C4-2B (cell line): ENCODE results near the gene BBX.
A peak's percentile ranks its signal among the peaks of the same experiment; 100 is the strongest.

ENCODE experiments used
- H3K27ac ChIP-seq: fragments of 450-650 bp; 2 replicates; pipeline ENCODE4 v1.5.1; 2017
- ZFX ChIP-seq: fragments of 450-650 bp; IDR thresholded peaks from 2 replicates; pipeline ENCODE4 v1.6.1; 2017
- TF ChIP-seq, protein P1 (sequence below): fragments of 450-650 bp; conservative IDR thresholded peaks from 2 replicates; pipeline ENCODE4 v1.5.1; 2017; ENCODE audit warnings: mild to moderate bottlenecking

BBX gene

DNA sequence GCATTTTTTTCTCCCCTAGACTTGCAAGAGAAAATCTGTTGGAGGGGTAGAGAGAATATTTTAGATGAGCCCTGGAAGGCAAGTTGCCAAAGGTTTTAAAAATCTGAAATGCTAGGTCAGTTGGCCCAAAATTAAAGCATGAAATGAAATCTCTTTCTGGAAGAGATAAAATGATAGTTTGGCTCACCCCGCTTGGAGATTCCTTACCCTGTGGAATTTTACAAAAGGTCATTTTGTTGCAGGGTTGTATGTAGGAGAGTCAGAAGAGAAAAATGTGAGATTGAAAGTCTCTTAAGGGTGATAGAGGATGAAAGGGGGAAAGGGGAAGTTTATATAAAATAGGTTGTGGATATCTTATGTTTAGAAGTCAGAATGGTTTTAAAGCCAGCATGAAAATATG lies 290.3 kb downstream of the BBX start:
- no peak for TF ChIP-seq ZFX
- TF ChIP-seq, protein P1, sequence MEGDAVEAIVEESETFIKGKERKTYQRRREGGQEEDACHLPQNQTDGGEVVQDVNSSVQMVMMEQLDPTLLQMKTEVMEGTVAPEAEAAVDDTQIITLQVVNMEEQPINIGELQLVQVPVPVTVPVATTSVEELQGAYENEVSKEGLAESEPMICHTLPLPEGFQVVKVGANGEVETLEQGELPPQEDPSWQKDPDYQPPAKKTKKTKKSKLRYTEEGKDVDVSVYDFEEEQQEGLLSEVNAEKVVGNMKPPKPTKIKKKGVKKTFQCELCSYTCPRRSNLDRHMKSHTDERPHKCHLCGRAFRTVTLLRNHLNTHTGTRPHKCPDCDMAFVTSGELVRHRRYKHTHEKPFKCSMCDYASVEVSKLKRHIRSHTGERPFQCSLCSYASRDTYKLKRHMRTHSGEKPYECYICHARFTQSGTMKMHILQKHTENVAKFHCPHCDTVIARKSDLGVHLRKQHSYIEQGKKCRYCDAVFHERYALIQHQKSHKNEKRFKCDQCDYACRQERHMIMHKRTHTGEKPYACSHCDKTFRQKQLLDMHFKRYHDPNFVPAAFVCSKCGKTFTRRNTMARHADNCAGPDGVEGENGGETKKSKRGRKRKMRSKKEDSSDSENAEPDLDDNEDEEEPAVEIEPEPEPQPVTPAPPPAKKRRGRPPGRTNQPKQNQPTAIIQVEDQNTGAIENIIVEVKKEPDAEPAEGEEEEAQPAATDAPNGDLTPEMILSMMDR, result no peak

DNA sequence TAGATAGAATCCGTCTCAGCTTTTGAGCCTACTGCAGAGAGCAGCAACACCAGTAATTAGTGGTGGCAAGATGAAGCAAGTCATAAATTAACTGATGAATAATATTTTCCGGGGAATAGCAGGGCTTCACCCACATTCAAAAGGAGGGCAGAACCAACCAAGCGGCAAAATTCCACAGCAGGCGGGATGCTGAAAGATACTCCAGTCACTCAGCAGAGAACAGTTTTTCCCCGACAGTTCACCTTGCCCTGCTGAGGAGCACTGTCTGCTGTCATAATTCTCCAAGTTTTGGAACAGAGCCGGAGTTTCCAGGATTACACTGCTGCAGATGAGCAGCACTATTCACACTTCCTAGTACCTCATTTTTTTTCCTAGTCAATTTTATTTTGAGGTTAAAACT lies 293.3 kb downstream of the BBX start:
- no peak overlapping the region for H3K27ac ChIP-seq
- TF ChIP-seq, protein P1, result no peak
- no peak for TF ChIP-seq ZFX

More for the DNA sequence above, 290.3 kb downstream of the BBX start:
- no peak overlapping the region for H3K27ac ChIP-seq

DNA sequence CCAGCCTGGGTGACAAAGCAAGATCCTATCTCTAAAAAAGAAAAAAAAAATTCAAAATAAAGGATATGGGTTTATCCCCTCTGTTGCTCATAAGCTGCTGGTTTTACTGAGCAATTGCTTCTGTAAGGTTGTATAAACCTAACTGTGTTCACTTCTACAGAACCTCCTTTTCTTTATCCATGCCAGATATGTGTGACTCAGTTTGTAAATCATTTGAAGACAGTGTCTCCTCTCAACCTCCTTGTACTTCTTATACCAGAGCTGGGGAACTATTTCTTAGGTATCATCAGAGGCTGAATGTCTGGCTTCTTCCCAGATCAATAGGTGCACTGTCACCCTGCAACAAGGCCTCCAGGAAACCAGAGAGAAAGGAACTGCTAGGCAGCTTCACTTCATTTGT lies 294.3 kb downstream of the BBX start:
- no peak overlapping the region for H3K27ac ChIP-seq

DNA sequence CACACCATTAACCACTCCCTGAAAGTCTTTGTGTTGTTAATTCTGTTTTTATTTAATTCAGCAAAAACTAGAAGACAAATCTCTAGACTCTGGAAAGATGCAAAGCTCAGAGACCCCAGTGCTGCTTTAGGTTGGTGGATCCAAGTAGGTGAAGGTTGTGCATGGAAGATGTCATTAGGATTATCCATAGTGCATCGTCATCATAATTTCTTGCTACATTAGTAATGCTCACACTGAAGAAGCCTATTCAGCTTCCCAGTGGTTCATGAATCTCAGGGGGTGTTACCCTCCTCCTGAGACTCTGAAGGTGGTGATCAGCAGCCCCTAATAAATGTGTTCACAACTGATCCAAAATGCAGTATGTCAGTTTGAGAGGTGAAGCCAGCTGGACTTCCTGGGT lies 295.3 kb downstream of the BBX start:
- no peak for TF ChIP-seq ZFX
- TF ChIP-seq, protein P1, result no peak

More for the DNA sequence above, 294.3 kb downstream of the BBX start:
- TF ChIP-seq, protein P1, result no peak
- no peak for TF ChIP-seq ZFX

DNA sequence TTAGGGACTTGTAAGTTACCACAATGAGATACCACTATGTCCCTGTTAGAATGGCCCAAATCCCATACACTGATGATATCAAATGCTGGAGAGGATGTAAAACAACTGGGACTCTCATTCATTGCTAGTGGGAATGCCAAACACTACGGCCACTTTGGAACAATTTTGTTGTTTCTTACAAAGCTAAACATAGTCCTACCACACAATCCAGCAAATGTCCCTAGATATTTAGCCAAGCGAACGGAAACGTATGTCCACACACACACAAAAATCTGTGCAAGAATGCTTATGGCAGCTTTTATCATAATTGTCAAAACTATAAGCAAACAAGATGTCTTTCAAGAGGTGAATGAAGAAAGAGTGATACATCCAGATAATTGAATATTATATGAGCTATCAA lies 296.9 kb downstream of the BBX start:
- TF ChIP-seq, protein P1, result no peak
- TF ChIP-seq ZFX, result no peak

More for the DNA sequence above, 295.3 kb downstream of the BBX start:
- no peak overlapping the region for H3K27ac ChIP-seq

DNA sequence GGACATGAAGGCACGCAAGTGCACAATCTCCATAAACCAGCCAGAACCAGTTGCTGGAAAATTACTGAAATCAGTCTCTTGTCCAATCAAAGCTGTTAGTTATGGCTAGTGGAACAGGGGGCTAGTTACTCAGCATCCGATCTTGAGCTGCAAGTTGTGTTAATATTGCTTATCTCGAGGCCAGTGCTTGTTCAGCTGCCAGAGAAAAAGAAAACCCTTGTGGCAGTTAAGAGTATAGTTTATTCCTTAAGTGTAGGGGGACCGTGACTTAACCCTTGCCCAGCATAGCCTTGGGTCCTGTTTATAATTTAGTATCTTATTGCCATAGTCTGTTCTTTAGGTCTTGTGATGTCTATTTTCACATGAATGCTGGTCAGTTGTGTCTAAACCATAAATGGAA lies 299.5 kb downstream of the BBX start:
- no peak for TF ChIP-seq ZFX
- TF ChIP-seq, protein P1, result no peak

More for the DNA sequence above, 296.9 kb downstream of the BBX start:
- no peak overlapping the region for H3K27ac ChIP-seq

DNA sequence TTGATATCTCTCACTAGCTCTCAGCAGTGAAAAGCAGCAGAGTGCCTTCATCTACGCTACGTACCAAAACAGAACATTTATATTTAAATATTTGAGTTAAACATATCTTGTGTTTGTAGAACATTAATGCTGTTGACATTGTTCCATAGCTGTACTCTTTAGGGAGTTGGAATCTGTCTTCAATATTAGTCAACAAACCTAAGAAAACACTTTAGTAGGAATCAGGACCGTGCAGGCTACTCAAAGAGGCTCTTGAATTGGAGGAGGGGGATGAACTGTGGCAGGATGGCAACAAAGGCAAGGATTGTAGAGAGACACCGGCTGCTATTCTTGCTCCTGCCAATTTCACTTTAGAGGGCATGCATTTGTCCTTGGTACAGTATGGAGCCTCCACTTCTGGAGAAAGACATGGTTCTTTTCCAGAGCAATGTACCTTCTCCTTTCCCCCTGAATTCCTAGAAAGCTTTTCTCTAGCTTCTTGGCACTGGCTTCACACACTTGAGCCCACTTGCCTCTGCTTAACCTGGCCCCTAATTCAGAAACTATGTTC lies 302.1 kb downstream of the BBX start:
- TF ChIP-seq ZFX, result no peak
- TF ChIP-seq, protein P1, result no peak
- peak overlapping the region; percentile 44; the same call in 1 of the 2 replicates for H3K27ac ChIP-seq

More for the DNA sequence above, 299.5 kb downstream of the BBX start:
- no peak overlapping the region for H3K27ac ChIP-seq
